Trophoblast cell (in vitro differentiated cells and primary cell): ENCODE results near the gene MCM6.
A peak's percentile ranks its signal among the peaks of the same experiment; 100 is the strongest.
"Not testable (repeated sequence)": the region's sequence is repeated elsewhere in the genome, so short reads cannot be mapped to it uniquely, and the experiment has no call there.

Experiments
- DNase-seq, 2 donors: peaks; one replicate each; pipeline ENCODE4 v3.0.0-alpha.2; 2016
- H2AFZ ChIP-seq: 2 replicates; pipeline ENCODE4 v1.6.1; 2013; ENCODE audit warnings: low read length, moderate library complexity, mild to moderate bottlenecking; ENCODE audit not compliant: insufficient read depth, poor library complexity
- H2AK5ac ChIP-seq: 2 replicates; pipeline ENCODE4 v1.6.1; 2013; ENCODE audit warnings: mild to moderate bottlenecking, low read length
- H2BK120ac ChIP-seq: 2 replicates; pipeline ENCODE4 v1.6.1; 2013; ENCODE audit warnings: low read length, mild to moderate bottlenecking, moderate library complexity; ENCODE audit not compliant: insufficient read depth, poor library complexity
- H2BK12ac ChIP-seq: 2 replicates; pipeline ENCODE4 v1.6.1; 2013; ENCODE audit warnings: mild to moderate bottlenecking, low read length, moderate library complexity
- H2BK5ac ChIP-seq: 2 replicates; pipeline ENCODE4 v1.6.1; 2013; ENCODE audit warnings: low read length, low read depth, moderate library complexity, mild to moderate bottlenecking; ENCODE audit not compliant: poor library complexity
- H3K14ac ChIP-seq: 2 replicates; pipeline ENCODE4 v1.6.1; 2013; ENCODE audit warnings: mild to moderate bottlenecking, low read length
- H3K18ac ChIP-seq: 2 replicates; pipeline ENCODE4 v1.6.1; 2013; ENCODE audit warnings: mild to moderate bottlenecking, low read length
- H3K23ac ChIP-seq: 2 replicates; pipeline ENCODE4 v1.6.1; 2013; ENCODE audit warnings: low read length
- H3K27ac ChIP-seq: 2 replicates; pipeline ENCODE4 v1.5.1; 2013; ENCODE audit warnings: low read depth, mild to moderate bottlenecking, inconsistent platforms, low read length, moderate library complexity
- H3K27me3 ChIP-seq: 2 replicates; pipeline ENCODE4 v1.6.1; 2013; ENCODE audit warnings: inconsistent platforms, mild to moderate bottlenecking, low read length, moderate library complexity; ENCODE audit not compliant: insufficient read depth
- H3K36me3 ChIP-seq, 2 experiments: 1 replicate in 1 of 2; 2 replicates in 1 of 2; pipeline ENCODE4 v1.6.1; 2013; ENCODE audit warnings: low read length in 2 of 2, mild to moderate bottlenecking in 2 of 2, moderate library complexity in 1 of 2; ENCODE audit not compliant: insufficient read depth in 2 of 2, control insufficient read depth in 1 of 2
- H3K4ac ChIP-seq: 2 replicates; pipeline ENCODE4 v1.6.1; 2013; ENCODE audit warnings: low read depth, mild to moderate bottlenecking, low read length, moderate library complexity
- H3K4me1 ChIP-seq, 2 experiments: 1 replicate in 1 of 2; 2 replicates in 1 of 2; pipeline ENCODE4 v1.6.1; 2013; ENCODE audit warnings: low read length in 2 of 2, mild to moderate bottlenecking in 2 of 2, moderate library complexity in 1 of 2; ENCODE audit not compliant: insufficient read depth in 2 of 2, control insufficient read depth in 1 of 2
- H3K4me2 ChIP-seq: 2 replicates; pipeline ENCODE4 v1.6.1; 2013; ENCODE audit warnings: inconsistent platforms, mild to moderate bottlenecking, low read length, moderate library complexity
- H3K4me3 ChIP-seq: 2 replicates; pipeline ENCODE4 v1.5.1; 2013; ENCODE audit warnings: mild to moderate bottlenecking, low read depth, low read length, inconsistent platforms
- H3K79me1 ChIP-seq: one replicate; pipeline ENCODE4 v1.6.1; 2013; ENCODE audit warnings: low read length
- H3K79me2 ChIP-seq: 2 replicates; pipeline ENCODE4 v1.6.1; 2013; ENCODE audit warnings: low read length, mild to moderate bottlenecking; ENCODE audit not compliant: control insufficient read depth, insufficient read depth, poor library complexity
- H3K9ac ChIP-seq: 2 replicates; pipeline ENCODE4 v1.6.1; 2013; ENCODE audit warnings: mild to moderate bottlenecking, low read length
- H3K9me3 ChIP-seq: 2 replicates; pipeline ENCODE4 v1.6.1; 2013; ENCODE audit warnings: low read depth, mild to moderate bottlenecking, control low read depth, inconsistent platforms, low read length; ENCODE audit not compliant: insufficient read depth
- H4K12ac ChIP-seq: 2 replicates; pipeline ENCODE4 v1.6.1; 2013; ENCODE audit warnings: low read depth, mild to moderate bottlenecking, low read length, moderate library complexity
- H4K8ac ChIP-seq: 2 replicates; pipeline ENCODE4 v1.6.1; 2013; ENCODE audit warnings: low read depth, mild to moderate bottlenecking, low read length, moderate library complexity
- H4K91ac ChIP-seq: one replicate; pipeline ENCODE4 v1.6.1; 2013; ENCODE audit warnings: low read depth, mild to moderate bottlenecking, low read length, moderate library complexity
- WGBS: extraction: QIAGEN DNeasy Blood & Tissue Kit; methylation state at CpG from one replicate; pipeline ENCODE4 v1.1.7; 2013; ENCODE audit warnings: missing lambda C conversion rate; ENCODE audit not compliant: insufficient read length, insufficient coverage; ENCODE audit errors: extremely low coverage; 5-methylcytosine and 5-hydroxymethylcytosine counted together

Gene MCM6

GRCh38 chr2:135885709-135886108 lies 9.5 kb upstream of the MCM6 start:
- Histone ChIP-seq H3K27me3 (no peaks in the 10 kb centered on the region), H4K12ac (no peak overlapping the region)

GRCh38 chr2:135882415-135882814 lies 6.2 kb upstream of the MCM6 start:
- H3K23ac ChIP-seq: no peak overlapping the region
- no peaks in the 10 kb centered on the region for H3K79me1 ChIP-seq
- no peak overlapping the region for H3K4me2 ChIP-seq
- no peak overlapping the region for H2AFZ ChIP-seq
- no peak overlapping the region for H3K18ac ChIP-seq
- no peaks in the 10 kb centered on the region for H3K36me3 ChIP-seq
- H4K91ac ChIP-seq: no peak overlapping the region
- no CpG with 5 or more reads among the region's 3 CpGs for WGBS
- no peaks in the 10 kb centered on the region for H3K4me1 ChIP-seq
- no peak overlapping the region for H4K8ac ChIP-seq
- H3K4me3 ChIP-seq: no peak overlapping the region
- no peaks in the 10 kb centered on the region for H3K79me2 ChIP-seq
- no peak overlapping the region for H3K14ac ChIP-seq
- H3K9me3 ChIP-seq: no peaks in the 10 kb centered on the region
- H2BK12ac ChIP-seq: no peak overlapping the region
- H3K27me3 ChIP-seq: no peaks in the 10 kb centered on the region
- no peak overlapping the region for H3K4ac ChIP-seq
- no peak overlapping the region for H3K9ac ChIP-seq
- no peak for DNase-seq
- no peak overlapping the region for H3K27ac ChIP-seq
- H2AK5ac ChIP-seq: no peak overlapping the region
- H4K12ac ChIP-seq: no peak overlapping the region
- H2BK120ac ChIP-seq: no peak overlapping the region
- H2BK5ac ChIP-seq: no peak overlapping the region

More at GRCh38 chr2:135885709-135886108, 9.5 kb upstream of the MCM6 start:
- Histone ChIP-seq H2BK5ac (no peak overlapping the region), H4K91ac (no peak overlapping the region), H3K27ac (no peak overlapping the region), H4K8ac (no peak overlapping the region), H3K18ac (no peak overlapping the region), H3K36me3 (no peaks in the 10 kb centered on the region), H3K79me1 (no peaks in the 10 kb centered on the region), H3K9ac (no peak overlapping the region), H3K9me3 (no peaks in the 10 kb centered on the region), H2AFZ (no peak overlapping the region), H2BK120ac (no peak overlapping the region), H3K79me2 (no peaks in the 10 kb centered on the region), H2AK5ac (no peak overlapping the region), H3K23ac (no peak overlapping the region), H3K4ac (no peak overlapping the region), H3K14ac (no peak overlapping the region), H3K4me2 (no peak overlapping the region), H3K4me1 (no peaks in the 10 kb centered on the region), H3K4me3 (no peak overlapping the region), H2BK12ac (no peak overlapping the region)
- no CpG with 5 or more reads among the region's 4 CpGs for WGBS
- no peak for DNase-seq

- H2BK120ac ChIP-seq, H2AK5ac ChIP-seq, H3K23ac ChIP-seq, H4K91ac ChIP-seq, H2BK12ac ChIP-seq, H3K79me1 ChIP-seq, H3K9me3 ChIP-seq, H2AFZ ChIP-seq, H3K18ac ChIP-seq, H2BK5ac ChIP-seq, H3K4me1 ChIP-seq, H3K36me3 ChIP-seq, DNase-seq, H3K27ac ChIP-seq, H3K4ac ChIP-seq, H3K79me2 ChIP-seq, H3K27me3 ChIP-seq, H3K4me3 ChIP-seq, H3K14ac ChIP-seq, H3K9ac ChIP-seq: not testable (repeated sequence)
- Histone ChIP-seq H4K8ac (peak overlapping the region; percentile 61), H4K12ac (peak overlapping the region; percentile 22), H3K4me2 (peak overlapping the region; percentile 39)
- no CpG with 5 or more reads among the region's 15 CpGs for WGBS
Observed at GRCh38 chr2:135876770-135877169, 527 bp upstream of the MCM6 start.

- Histone ChIP-seq H4K8ac (peak overlapping the region; percentile 77), H3K79me1 (peaks cover 7% of the 10 kb centered on the region), H3K9me3 (no peaks in the 10 kb centered on the region), H4K12ac (no peak overlapping the region), H3K18ac (peak overlapping the region; percentile 60), H2BK12ac (no peak overlapping the region), H3K4me1 (peaks cover 0 to 6% of the 10 kb centered on the region in 2 experiments), H3K23ac (no peak overlapping the region), H3K27me3 (no peaks in the 10 kb centered on the region), H2BK5ac (peak overlapping the region; percentile 57), H3K27ac (peak overlapping the region; percentile 13), H2BK120ac (peak overlapping the region; percentile 54), H4K91ac (peak overlapping the region; percentile 63), H2AFZ (peak overlapping the region; percentile 96), H3K79me2 (peaks cover 5% of the 10 kb centered on the region), H3K36me3 (peaks cover 5 to 9% of the 10 kb centered on the region in 2 experiments), H3K4me2 (peak overlapping the region; percentile 92), H3K4ac (peak overlapping the region; percentile 74), H3K4me3 (peak overlapping the region; percentile 78), H2AK5ac (no peak overlapping the region), H3K9ac (peak overlapping the region; percentile 28), H3K14ac (peak overlapping the region; percentile 19)
- no CpG with 5 or more reads among the region's 26 CpGs for WGBS
- peak; percentile 25 to 58 for DNase-seq
Observed at GRCh38 chr2:135875491-135876065, 665 bp downstream of the MCM6 start.
